NT2/D1 (cell line): ENCODE results near the gene RNU6-1.

Source experiments
- SUZ12 ChIP-seq: IDR thresholded peaks from 2 replicates; pipeline ENCODE4 v1.6.1; 2011; ENCODE audit not compliant: insufficient read length, insufficient read depth; ENCODE audit errors: extremely low read depth
- YY1 ChIP-seq: IDR thresholded peaks from 2 replicates; pipeline ENCODE4 v1.6.1; 2011; ENCODE audit not compliant: insufficient read length, insufficient read depth
- ZNF274 ChIP-seq: IDR thresholded peaks from 2 replicates; pipeline ENCODE4 v1.6.1; 2011; ENCODE audit warnings: mild to moderate bottlenecking, low read depth, low read length

DNA sequence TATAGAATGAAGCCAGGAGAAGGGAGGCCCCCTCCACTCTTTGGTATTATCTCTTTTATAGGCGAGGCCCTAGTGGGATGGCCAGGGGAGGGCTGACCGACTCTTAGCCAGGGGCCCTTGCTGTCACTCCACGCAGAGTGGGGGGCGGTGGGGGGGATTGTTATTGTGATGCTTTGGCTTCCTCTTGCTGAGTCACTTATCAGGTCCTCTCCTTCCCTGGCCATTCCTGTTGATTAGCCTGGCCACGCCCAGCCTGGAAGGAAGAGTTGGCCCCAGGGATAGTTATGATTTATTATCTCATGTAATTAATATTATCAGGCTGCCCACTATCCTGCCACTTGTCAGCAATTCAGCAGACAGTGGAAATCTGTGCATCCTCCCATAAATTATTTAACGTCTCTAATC is 40.0 kb downstream of the RNU6-1 start:
- TF ChIP-seq SUZ12, result no peak
- no peak for TF ChIP-seq ZNF274
- no peak for TF ChIP-seq YY1
